GM12873 (cell line): ENCODE data around the gene USP43.

Source experiments
- CTCF ChIP-seq: IDR thresholded peaks from 2 replicates; pipeline ENCODE4 v1.5.1; 2012; ENCODE audit warnings: low read depth, mild to moderate bottlenecking, moderate library complexity, low read length, control low read depth; ENCODE audit not compliant: insufficient read depth; ENCODE audit errors: missing control alignments

USP43 gene

GRCh38 chr17:9644910-9645751 is at the start of gene USP43:
USP43 (plus strand) TSS chr17:9645517; CDS start chr17:9645633, 116 bp downstream.
- no peak for TF ChIP-seq CTCF

- no peak for TF ChIP-seq CTCF
These were observed 46.7 kb upstream of the USP43 start for GRCh38 chr17:9598661-9599060.

- TF ChIP-seq CTCF = no peak
These were observed 38.9 kb upstream of the USP43 start for GRCh38 chr17:9606453-9606852.

GRCh38 chr17:9611557-9611956 is 33.8 kb upstream of the USP43 start:
- no peak for TF ChIP-seq CTCF

- TF ChIP-seq CTCF = no peak
These were observed 33.3 kb upstream of the USP43 start for GRCh38 chr17:9612006-9612405.

GRCh38 chr17:9615486-9615885 is 29.8 kb upstream of the USP43 start:
- no peak for TF ChIP-seq CTCF

- no peak for TF ChIP-seq CTCF
These were observed 22.4 kb upstream of the USP43 start for GRCh38 chr17:9622961-9623360.
